ENCODE data around the gene GZF1.

Gene GZF1

GRCh38 chr20:23316626-23317025 is 45.4 kb upstream of the GZF1 start:
- Histone ChIP-seq H3K9me3 (ENCODE audit: severe bottlenecking) (no peaks in the 10 kb centered on the region), H3K27me3 (ENCODE audit: insufficient read depth, poor library complexity, severe bottlenecking) (no peaks in the 10 kb centered on the region), H3K4me1 (ENCODE audit: insufficient read depth, poor library complexity, severe bottlenecking) (no peaks in the 10 kb centered on the region), H3K36me3 (ENCODE audit: low read depth) (no peaks in the 10 kb centered on the region), H3K4me3 (ENCODE audit: severe bottlenecking) (no peak overlapping the region), H3K27ac (ENCODE audit: poor library complexity, severe bottlenecking) (no peak overlapping the region)
- ATAC-seq (ENCODE audit: low read depth), result no peak
- no peak for TF ChIP-seq CTCF (IDR thresholded peaks at IDR 0.05; ENCODE audit: poor library complexity, severe bottlenecking)
- DNase-seq (ENCODE audit: low spot score), result no peak

DNA sequence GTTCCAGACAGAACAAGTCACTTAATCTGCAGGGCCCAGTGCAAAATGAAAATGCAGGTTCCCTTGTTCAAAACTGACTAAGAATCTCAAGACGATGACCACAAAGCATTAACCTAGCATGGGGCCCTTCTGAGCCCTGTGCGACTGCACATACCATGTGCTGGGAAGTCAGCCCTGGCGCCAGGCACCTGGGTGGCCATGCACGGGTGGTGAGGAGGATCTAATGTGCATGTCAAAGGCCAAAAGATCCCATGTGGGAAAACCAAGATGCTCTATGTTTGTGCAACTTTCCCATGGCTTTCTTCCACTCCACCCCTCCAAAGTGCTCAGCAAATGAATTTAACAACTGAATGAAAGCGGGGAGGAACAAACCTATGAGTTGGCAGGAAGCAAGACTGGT is 44.9 kb upstream of the GZF1 start:
- ATAC-seq (ENCODE audit: low read depth), result no peak
- DNase-seq (ENCODE audit: low spot score), result no peak

GRCh38 chr20:23318347-23318746 is 43.6 kb upstream of the GZF1 start:
- no peak for ATAC-seq (ENCODE audit: low read depth)
- TF ChIP-seq CTCF (IDR thresholded peaks at IDR 0.05; ENCODE audit: poor library complexity, severe bottlenecking), result no peak
- H3K4me1 ChIP-seq (ENCODE audit: insufficient read depth, poor library complexity, severe bottlenecking), result no peaks in the 10 kb centered on the region
- DNase-seq (ENCODE audit: low spot score), result no peak
- no peaks in the 10 kb centered on the region for H3K27me3 ChIP-seq (ENCODE audit: insufficient read depth, poor library complexity, severe bottlenecking)
- H3K9me3 ChIP-seq (ENCODE audit: severe bottlenecking), result no peaks in the 10 kb centered on the region
- no peaks in the 10 kb centered on the region for H3K36me3 ChIP-seq (ENCODE audit: low read depth)
- H3K27ac ChIP-seq (ENCODE audit: poor library complexity, severe bottlenecking), result no peak overlapping the region
- H3K4me3 ChIP-seq (ENCODE audit: severe bottlenecking), result no peak overlapping the region

More for the DNA sequence above, 44.9 kb upstream of the GZF1 start:
- no peaks in the 10 kb centered on the region for H3K9me3 ChIP-seq (ENCODE audit: severe bottlenecking)
- H3K4me1 ChIP-seq (ENCODE audit: insufficient read depth, poor library complexity, severe bottlenecking), result no peaks in the 10 kb centered on the region
- no peak for TF ChIP-seq CTCF (IDR thresholded peaks at IDR 0.05; ENCODE audit: poor library complexity, severe bottlenecking)
- H3K27ac ChIP-seq (ENCODE audit: poor library complexity, severe bottlenecking), result no peak overlapping the region
- no peaks in the 10 kb centered on the region for H3K27me3 ChIP-seq (ENCODE audit: insufficient read depth, poor library complexity, severe bottlenecking)
- H3K4me3 ChIP-seq (ENCODE audit: severe bottlenecking), result no peak overlapping the region
- no peaks in the 10 kb centered on the region for H3K36me3 ChIP-seq (ENCODE audit: low read depth)

GRCh38 chr20:23320317-23320716 is 41.7 kb upstream of the GZF1 start:
- no peaks in the 10 kb centered on the region for H3K27me3 ChIP-seq (ENCODE audit: insufficient read depth, poor library complexity, severe bottlenecking)
- no peaks in the 10 kb centered on the region for H3K4me1 ChIP-seq (ENCODE audit: insufficient read depth, poor library complexity, severe bottlenecking)
- no peaks in the 10 kb centered on the region for H3K9me3 ChIP-seq (ENCODE audit: severe bottlenecking)
- H3K27ac ChIP-seq (ENCODE audit: poor library complexity, severe bottlenecking), result no peak overlapping the region
- DNase-seq (ENCODE audit: low spot score), result no peak
- ATAC-seq (ENCODE audit: low read depth), result 0 out of 3 replicates have a peak, but pooled peaks have one; percentile 31
- H3K4me3 ChIP-seq (ENCODE audit: severe bottlenecking), result no peak overlapping the region
- no peaks in the 10 kb centered on the region for H3K36me3 ChIP-seq (ENCODE audit: low read depth)
- peak; percentile 33 for TF ChIP-seq CTCF (IDR thresholded peaks at IDR 0.05; ENCODE audit: poor library complexity, severe bottlenecking)

DNA sequence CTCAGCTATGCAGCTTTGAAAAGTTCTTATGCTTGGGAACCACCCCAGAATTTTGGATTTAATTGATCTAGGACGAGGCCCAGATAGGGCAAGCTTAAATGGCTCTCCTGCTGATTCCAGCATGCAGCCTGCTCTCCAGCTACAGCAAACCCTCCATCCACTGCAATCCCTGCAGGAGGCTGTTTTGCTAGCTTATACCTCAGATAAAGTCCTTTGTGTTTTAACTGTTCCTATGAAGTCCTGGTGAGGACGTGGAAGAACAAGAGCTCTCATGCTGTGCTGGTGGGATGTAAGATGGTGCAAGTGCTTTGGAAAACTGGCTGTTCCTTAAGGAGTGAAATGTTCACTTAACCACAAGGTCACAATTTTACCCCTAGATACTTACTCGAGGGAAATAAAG is 36.9 kb upstream of the GZF1 start:
- no peak for ATAC-seq (ENCODE audit: low read depth)

More for the DNA sequence above, 36.9 kb upstream of the GZF1 start:
- Histone ChIP-seq H3K27ac (ENCODE audit: poor library complexity, severe bottlenecking) (no peak overlapping the region), H3K4me3 (ENCODE audit: severe bottlenecking) (no peak overlapping the region), H3K36me3 (ENCODE audit: low read depth) (no peaks in the 10 kb centered on the region), H3K4me1 (ENCODE audit: insufficient read depth, poor library complexity, severe bottlenecking) (no peaks in the 10 kb centered on the region), H3K27me3 (ENCODE audit: insufficient read depth, poor library complexity, severe bottlenecking) (no peaks in the 10 kb centered on the region), H3K9me3 (ENCODE audit: severe bottlenecking) (no peaks in the 10 kb centered on the region)
- no peak for TF ChIP-seq CTCF (IDR thresholded peaks at IDR 0.05; ENCODE audit: poor library complexity, severe bottlenecking)
- no peak for DNase-seq (ENCODE audit: low spot score)

Data from RWPE2 (cell line).